ENCODE data around the gene TAS2R41. TPM values are rescaled to one million over a fixed set of nuclear protein-coding genes. Genes with fewer than 3 reads are reported as not detected.

The TAS2R41 gene
- total RNA-seq, 1 donor = 0.09 TPM

DNA sequence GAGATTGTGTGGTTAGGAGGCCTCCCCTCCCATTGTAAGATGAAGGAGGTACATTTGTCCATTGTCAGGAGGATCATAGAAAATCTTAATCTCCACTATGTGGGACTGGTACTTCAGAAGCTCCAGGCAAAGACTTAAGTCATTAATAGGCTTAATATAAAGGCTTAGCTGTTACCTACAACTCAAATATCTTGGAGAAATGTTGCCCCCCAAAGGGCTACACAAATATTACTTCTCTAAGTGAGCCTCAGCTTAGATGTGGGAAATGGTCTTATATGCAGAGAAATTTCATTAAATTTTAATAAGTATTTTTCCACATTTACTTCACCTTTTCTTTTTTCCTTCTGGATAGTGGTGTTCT is 27.2 kb downstream of the TAS2R41 start:
- no peak overlapping the region for H3K4me3 ChIP-seq (ENCODE audit: low read depth, low read length)
- DNase-seq (ENCODE audit: low read depth) = no peak
- TF ChIP-seq, protein P1, sequence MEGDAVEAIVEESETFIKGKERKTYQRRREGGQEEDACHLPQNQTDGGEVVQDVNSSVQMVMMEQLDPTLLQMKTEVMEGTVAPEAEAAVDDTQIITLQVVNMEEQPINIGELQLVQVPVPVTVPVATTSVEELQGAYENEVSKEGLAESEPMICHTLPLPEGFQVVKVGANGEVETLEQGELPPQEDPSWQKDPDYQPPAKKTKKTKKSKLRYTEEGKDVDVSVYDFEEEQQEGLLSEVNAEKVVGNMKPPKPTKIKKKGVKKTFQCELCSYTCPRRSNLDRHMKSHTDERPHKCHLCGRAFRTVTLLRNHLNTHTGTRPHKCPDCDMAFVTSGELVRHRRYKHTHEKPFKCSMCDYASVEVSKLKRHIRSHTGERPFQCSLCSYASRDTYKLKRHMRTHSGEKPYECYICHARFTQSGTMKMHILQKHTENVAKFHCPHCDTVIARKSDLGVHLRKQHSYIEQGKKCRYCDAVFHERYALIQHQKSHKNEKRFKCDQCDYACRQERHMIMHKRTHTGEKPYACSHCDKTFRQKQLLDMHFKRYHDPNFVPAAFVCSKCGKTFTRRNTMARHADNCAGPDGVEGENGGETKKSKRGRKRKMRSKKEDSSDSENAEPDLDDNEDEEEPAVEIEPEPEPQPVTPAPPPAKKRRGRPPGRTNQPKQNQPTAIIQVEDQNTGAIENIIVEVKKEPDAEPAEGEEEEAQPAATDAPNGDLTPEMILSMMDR (IDR thresholded peaks at IDR 0.05; ENCODE audit: insufficient read depth, low read length) = no peak

DNA sequence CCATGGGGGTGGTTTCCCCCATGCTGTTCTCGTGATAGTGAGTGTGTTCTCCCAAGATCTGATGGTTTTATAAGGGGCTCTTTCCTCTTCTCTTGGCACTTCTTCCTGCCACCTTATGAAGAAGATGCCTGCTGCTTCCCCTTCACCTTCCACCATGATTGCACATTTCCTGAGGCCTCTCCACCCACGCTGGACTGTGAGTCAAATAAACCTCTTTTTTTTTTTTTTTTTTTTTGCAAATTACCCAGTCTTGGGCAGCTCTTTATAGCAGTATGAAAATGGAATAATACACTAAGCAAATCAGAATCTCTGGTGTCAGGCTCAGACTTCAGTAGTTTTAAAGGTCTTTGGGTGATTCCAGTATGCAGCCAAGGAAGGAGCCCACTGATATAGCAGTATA is 28.2 kb downstream of the TAS2R41 start:
- no peak for DNase-seq (ENCODE audit: low read depth)
- no peak overlapping the region for H3K4me3 ChIP-seq (ENCODE audit: low read depth, low read length)
- TF ChIP-seq, protein P1 (IDR thresholded peaks at IDR 0.05; ENCODE audit: insufficient read depth, low read length) = no peak

DNA sequence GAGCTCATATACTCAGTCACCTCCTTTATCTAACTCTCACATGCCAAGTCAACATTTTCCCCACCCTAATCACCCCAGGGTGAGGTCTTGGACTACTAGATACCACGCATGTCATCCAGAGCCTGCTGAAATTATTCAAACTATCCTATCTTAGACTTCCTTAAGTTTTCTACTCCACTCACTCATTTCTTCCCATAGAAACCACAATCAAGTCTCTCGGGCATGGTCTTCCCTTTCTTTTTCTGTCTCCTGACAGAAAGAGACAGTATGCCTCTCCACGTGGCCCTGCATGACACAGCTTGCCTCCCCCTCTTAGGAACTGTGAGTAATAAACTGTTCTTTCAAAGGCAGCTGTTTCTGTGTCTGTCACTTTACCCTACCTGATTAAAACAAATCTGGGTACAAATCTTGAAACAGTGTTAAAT is 29.4 kb downstream of the TAS2R41 start:
- TF ChIP-seq, protein P1 (IDR thresholded peaks at IDR 0.05; ENCODE audit: insufficient read depth, low read length) = no peak
- no peak overlapping the region for H3K4me3 ChIP-seq (ENCODE audit: low read depth, low read length)
- DNase-seq (ENCODE audit: low read depth) = no peak

DNA sequence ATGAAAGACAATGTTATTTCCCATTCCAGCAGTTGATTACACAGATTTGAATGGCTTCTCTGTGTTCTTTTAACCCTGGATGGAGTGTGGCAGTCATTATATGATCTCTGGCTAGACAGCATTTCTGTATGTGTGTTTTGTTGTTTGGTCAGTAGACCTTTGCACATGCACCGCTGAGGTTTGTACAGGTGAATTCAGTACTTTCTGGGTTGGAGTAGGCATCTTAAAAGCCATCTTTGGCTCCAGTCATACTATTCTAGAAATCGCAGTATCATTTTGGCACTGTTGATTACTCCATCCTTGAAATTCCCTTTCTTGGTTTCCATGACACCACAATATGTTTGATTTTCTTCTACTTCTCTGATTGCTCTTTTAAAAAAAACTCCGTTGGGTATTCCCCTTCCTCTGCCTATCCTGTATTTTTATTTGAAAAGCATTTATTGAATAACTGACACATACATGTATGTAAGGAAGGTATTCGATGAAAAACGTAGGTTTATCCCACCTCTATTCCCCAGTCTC is 29.9 kb downstream of the TAS2R41 start:
- no peak for DNase-seq (ENCODE audit: low read depth)
- TF ChIP-seq, protein P1 (IDR thresholded peaks at IDR 0.05; ENCODE audit: insufficient read depth, low read length) = no peak
- H3K4me3 ChIP-seq (ENCODE audit: low read depth, low read length) = no peak overlapping the region

DNA sequence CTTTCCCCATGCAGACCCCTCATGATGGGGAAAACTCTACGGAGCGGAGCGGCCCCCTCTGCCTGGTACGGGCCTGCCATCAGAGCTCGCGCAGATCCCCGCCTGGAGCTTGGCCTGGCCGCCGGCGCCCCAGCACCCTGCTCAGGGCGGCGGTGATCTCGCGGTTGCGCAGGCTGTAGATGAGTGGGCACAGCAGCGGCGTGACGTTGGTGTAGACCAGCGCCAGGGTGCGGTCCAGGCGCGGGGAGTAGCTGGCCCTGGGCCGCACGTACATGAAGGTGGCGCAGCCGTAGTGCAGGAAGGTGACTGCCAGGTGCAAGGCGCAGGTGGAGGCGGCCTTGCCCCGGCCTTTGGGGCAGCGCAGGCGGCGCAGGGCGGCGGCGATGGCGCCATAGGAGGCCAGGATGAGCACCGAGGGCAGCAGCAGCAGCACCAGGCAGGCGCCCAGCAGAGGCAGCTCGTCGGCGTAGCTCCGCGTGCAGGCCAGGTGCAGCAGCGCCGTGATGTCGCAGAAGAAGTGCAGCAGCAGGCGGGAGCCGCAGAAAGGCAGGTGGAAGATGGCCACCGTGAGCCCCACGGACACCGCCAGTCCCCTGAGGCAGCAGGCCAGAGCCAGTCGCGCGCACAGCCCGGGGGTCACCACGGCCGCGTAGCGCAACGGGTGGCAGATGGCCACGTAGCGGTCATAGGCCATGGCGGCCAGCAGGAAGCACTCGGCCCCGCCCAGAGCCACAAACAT is 33.4 kb downstream of the TAS2R41 start:
- TF ChIP-seq, protein P1 (IDR thresholded peaks at IDR 0.05; ENCODE audit: insufficient read depth, low read length) = no peak
- no peak for DNase-seq (ENCODE audit: low read depth)
- H3K4me3 ChIP-seq (ENCODE audit: low read depth, low read length) = no peak overlapping the region

DNA sequence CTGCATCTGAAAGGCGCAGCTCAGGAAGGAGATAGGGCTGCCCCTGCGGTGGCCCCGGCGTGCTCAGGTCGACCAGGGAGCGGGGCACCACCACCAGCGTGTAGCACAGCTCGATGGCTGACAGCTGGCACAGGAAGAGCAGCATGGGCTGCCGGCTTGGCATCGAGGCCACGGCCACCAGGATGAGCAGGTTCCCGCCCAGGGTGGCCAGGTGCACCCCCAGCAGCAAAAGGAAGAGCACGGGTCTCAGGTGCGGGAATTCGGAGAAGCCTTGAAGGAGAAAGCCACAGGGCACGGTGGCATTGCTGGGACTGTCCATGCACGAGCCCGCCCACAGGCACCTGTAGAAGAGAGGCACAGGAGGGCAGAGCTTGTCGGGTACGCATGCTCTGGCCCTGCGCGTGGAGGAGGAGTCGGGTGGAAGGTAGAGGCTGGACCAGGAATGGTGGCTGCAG is 33.9 kb downstream of the TAS2R41 start:
- no peak for DNase-seq (ENCODE audit: low read depth)
- TF ChIP-seq, protein P1 (IDR thresholded peaks at IDR 0.05; ENCODE audit: insufficient read depth, low read length) = no peak
- H3K4me3 ChIP-seq (ENCODE audit: low read depth, low read length) = no peak overlapping the region

All from fibroblast of the aortic adventitia (primary cell).